GM23338 (cell line): Measurements from ENCODE around the gene UGT1A7. TPM values are rescaled to one million over a fixed set of nuclear protein-coding genes. Genes with fewer than 3 reads are reported as not detected.

Experiments
- ATAC-seq: fragments of 200-7000 bp; cut with Tn5 transposase; 3 replicates; pipeline ENCODE4 v1.9.1; 2020
- DNase-seq: peaks from one replicate; pipeline ENCODE4 v3.0.0-alpha.2; 2015; ENCODE audit warnings: low spot score
- H2AFZ ChIP-seq: fragments of 200-600 bp; sonication (generic); 2 replicates; pipeline ENCODE4 v1.8.0; 2016; ENCODE audit warnings: antibody characterized with exemption, mild to moderate bottlenecking, moderate library complexity
- H3F3A ChIP-seq: fragments of 200-600 bp; sonication (generic); replicated peaks from 2 replicates; pipeline ENCODE4 v1.8.0; 2017; ENCODE audit warnings: antibody characterized with exemption, mixed run types, low read depth
- H3K27ac ChIP-seq: fragments of 200-600 bp; sonication (generic); 2 replicates; pipeline ENCODE4 v1.6.1; 2016; ENCODE audit warnings: low read depth
- H3K27me3 ChIP-seq: fragments of 200-600 bp; sonication (generic); 2 replicates; pipeline ENCODE4 v1.8.0; 2016; ENCODE audit warnings: mild to moderate bottlenecking, mixed run types, moderate library complexity; ENCODE audit not compliant: insufficient read depth
- H3K36me3 ChIP-seq: fragments of 200-600 bp; sonication (generic); 2 replicates; pipeline ENCODE4 v1.8.0; 2016; ENCODE audit warnings: mild to moderate bottlenecking; ENCODE audit not compliant: insufficient read depth
- H3K4me1 ChIP-seq: fragments of 200-600 bp; sonication (generic); 2 replicates; pipeline ENCODE4 v1.8.0; 2016; ENCODE audit warnings: mild to moderate bottlenecking, moderate library complexity; ENCODE audit not compliant: insufficient read depth
- H3K4me2 ChIP-seq: fragments of 200-600 bp; sonication (generic); 2 replicates; pipeline ENCODE4 v1.7.1; 2017; ENCODE audit warnings: mixed run types
- H3K4me3 ChIP-seq: fragments of 200-600 bp; sonication (generic); 2 replicates; pipeline ENCODE4 v1.6.1; 2016; ENCODE audit warnings: mixed run types
- H3K79me2 ChIP-seq: fragments of 200-600 bp; sonication (generic); replicated peaks from 2 replicates; pipeline ENCODE4 v1.8.0; 2017; ENCODE audit warnings: mild to moderate bottlenecking; ENCODE audit not compliant: insufficient read depth
- H3K9me2 ChIP-seq: fragments of 200-600 bp; sonication (generic); 2 replicates; pipeline ENCODE4 v1.8.0; 2017; ENCODE audit not compliant: insufficient read depth
- H4K20me1 ChIP-seq: fragments of 200-600 bp; sonication (generic); replicated peaks from 2 replicates; pipeline ENCODE4 v1.8.0; 2017; ENCODE audit warnings: mild to moderate bottlenecking; ENCODE audit not compliant: insufficient read depth
- H3K27ac Mint-ChIP-seq: 2 replicates; pipeline ENCODE4 v1.8.0; 2020; ENCODE audit warnings: inconsistent platforms, mild to moderate bottlenecking, moderate library complexity, mixed read lengths
- H3K27me3 Mint-ChIP-seq: 3 replicates; pipeline ENCODE4 v1.8.0; 2022; ENCODE audit warnings: low read depth, mild to moderate bottlenecking, moderate library complexity, mixed read lengths, inconsistent platforms; ENCODE audit not compliant: insufficient read depth, poor library complexity
- H3K36me3 Mint-ChIP-seq: 3 replicates; pipeline ENCODE4 v1.8.0; 2021; ENCODE audit warnings: low read depth, mild to moderate bottlenecking, inconsistent platforms, moderate library complexity, mixed read lengths
- H3K4me1 Mint-ChIP-seq: 3 replicates; pipeline ENCODE4 v1.8.0; 2020; ENCODE audit warnings: mild to moderate bottlenecking, inconsistent platforms, mixed read lengths
- H3K4me3 Mint-ChIP-seq: 3 replicates; pipeline ENCODE4 v1.8.0; 2021; ENCODE audit warnings: moderate library complexity, mild to moderate bottlenecking, inconsistent platforms, mixed read lengths
- H3K9me3 Mint-ChIP-seq: 3 replicates; pipeline ENCODE4 v1.8.0; 2020; ENCODE audit warnings: moderate library complexity, mild to moderate bottlenecking, inconsistent platforms, mixed read lengths
- CREB1 ChIP-seq: fragments of 250-450 bp; sonication (Bioruptor Pico); IDR thresholded peaks from 2 replicates; pipeline ENCODE4 v1.5.0; 2020; ENCODE audit warnings: low read depth, mild to moderate bottlenecking, moderate library complexity
- EZH2 ChIP-seq: fragments of 200-600 bp; sonication (generic); IDR thresholded peaks from one replicate; pipeline ENCODE4 v1.8.0; 2017; ENCODE audit warnings: antibody characterized with exemption, mild to moderate bottlenecking, low read depth; ENCODE audit not compliant: unreplicated experiment
- EZH2phosphoT487 ChIP-seq: fragments of 200-600 bp; sonication (generic); IDR thresholded peaks from one replicate; pipeline ENCODE4 v1.8.1; 2018; ENCODE audit warnings: antibody characterized with exemption; ENCODE audit not compliant: unreplicated experiment
- JUNB ChIP-seq: IDR thresholded peaks from one replicate; pipeline ENCODE4 v1.6.1; 2016; ENCODE audit warnings: antibody characterized with exemption; ENCODE audit not compliant: unreplicated experiment
- NANOG ChIP-seq: IDR thresholded peaks from 2 replicates; pipeline ENCODE4 v1.6.1; 2016; ENCODE audit warnings: antibody characterized with exemption, borderline replicate concordance
- POLR2AphosphoS5 ChIP-seq: IDR thresholded peaks from 2 replicates; pipeline ENCODE4 v1.6.1; 2016; ENCODE audit warnings: antibody characterized with exemption, low read depth
- REST ChIP-seq: IDR thresholded peaks from one replicate; pipeline ENCODE4 v1.6.1; 2018; ENCODE audit warnings: antibody characterized with exemption; ENCODE audit not compliant: unreplicated experiment
- ZNF114 ChIP-seq: fragments of 250-450 bp; sonication (Bioruptor Pico); IDR thresholded peaks from 2 replicates; pipeline ENCODE4 v1.5.0; 2020; ENCODE audit warnings: mild to moderate bottlenecking, moderate library complexity
- ZNF331 ChIP-seq: fragments of 250-450 bp; sonication (Bioruptor Pico); IDR thresholded peaks from 2 replicates; pipeline ENCODE4 v1.5.0; 2020; ENCODE audit warnings: low read depth, mild to moderate bottlenecking, moderate library complexity
- polyA plus RNA-seq: library from polyadenylated mRNA; unstranded; fragments of >200 nt; fragmentation: Nextera tagmentation; extraction: Ambion mirVana; gene quantifications from 2 replicates; pipeline ENCODE4 v1.2.1, GENCODE V29; 2016
- total RNA-seq: library from RNA; depleted of rRNA; stranded (reverse); fragments of >200 nt; shearing (Covaris generic); gene quantifications from 2 replicates; pipeline ENCODE4 v1.2.3, GENCODE V29; 2014
- TF ChIP-seq, protein P1 (sequence below), 2 experiments: fragments of 200-600 bp in 1 of 2; sonication (generic) in 1 of 2; conservative IDR thresholded peaks; 2 replicates each; pipeline versions ENCODE4 v1.5.1 to v1.6.1; 2016 to 2017; ENCODE audit warnings: antibody characterized with exemption in 2 of 2, low read depth in 2 of 2, mild to moderate bottlenecking in 2 of 2, moderate library complexity in 1 of 2

The UGT1A7 gene
- total and polyA plus RNA-seq, 2 experiments from 2014 or later, result not detected

DNA sequence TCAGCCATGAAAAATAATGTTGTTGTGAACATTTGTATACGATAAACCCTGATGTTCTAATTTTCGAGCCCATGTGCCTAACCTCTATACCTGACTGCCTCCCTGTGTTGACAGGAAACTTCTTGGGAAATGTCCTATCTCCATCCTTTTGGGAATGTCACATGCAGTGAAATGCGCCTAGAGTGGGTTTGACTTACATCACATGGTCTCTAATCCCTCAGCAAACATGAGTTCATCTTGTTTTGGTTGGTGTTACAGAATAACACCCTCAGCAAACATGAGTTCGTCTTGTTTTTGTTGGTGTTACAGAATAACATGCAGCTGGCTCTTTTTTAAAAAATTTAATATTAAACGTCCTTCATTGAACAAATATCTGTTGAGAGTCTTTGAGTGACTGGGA, 6.6 kb downstream of the UGT1A7 start:
- H3K9me2 ChIP-seq, result peaks cover 16% of the 10 kb centered on the region; the same call in 1 of the 2 replicates
- no peaks in the 10 kb centered on the region for H3F3A ChIP-seq
- H3K36me3 ChIP-seq, result no peaks in the 10 kb centered on the region
- Mint-ChIP-seq H3K9me3 (no peaks in the 10 kb centered on the region), H3K36me3 (no peaks in the 10 kb centered on the region; the same call in 2 of the 3 replicates), H3K4me1 (peaks cover 20% of the 10 kb centered on the region), H3K27me3 (peaks cover 2% of the 10 kb centered on the region), H3K4me3 (no peak overlapping the region), H3K27ac (no peak overlapping the region)
- H4K20me1 ChIP-seq, result no peaks in the 10 kb centered on the region; the same call in 1 of the 2 replicates
- no peak overlapping the region for H3K4me3 ChIP-seq
- peaks cover 7% of the 10 kb centered on the region; the same call in 1 of the 2 replicates for H3K4me1 ChIP-seq
- DNase-seq (no peak), ATAC-seq (no peak)
- no peak for TF ChIP-seq ZNF331 (CRISPR knock-in tag)
- H3K4me2 ChIP-seq, result no peak overlapping the region
- no peaks in the 10 kb centered on the region for H3K27me3 ChIP-seq
- no peak overlapping the region for H2AFZ ChIP-seq
- no peaks in the 10 kb centered on the region for H3K79me2 ChIP-seq
- H3K27ac ChIP-seq, result no peak overlapping the region

GRCh38 chr2:233689031-233689430, 7.3 kb downstream of the UGT1A7 start:
- no peak for TF ChIP-seq EZH2phosphoT487
- TF ChIP-seq NANOG, result no peak
- TF ChIP-seq CREB1, result no peak
- no peak for TF ChIP-seq JUNB
- no peak for TF ChIP-seq REST
- no peak for TF ChIP-seq ZNF331 (CRISPR knock-in tag)
- no peak for TF ChIP-seq POLR2AphosphoS5
- Histone ChIP-seq H3K27me3 (no peaks in the 10 kb centered on the region), H3F3A (no peaks in the 10 kb centered on the region), H3K36me3 (no peaks in the 10 kb centered on the region), H3K9me2 (peaks cover 16% of the 10 kb centered on the region; the same call in 1 of the 2 replicates), H3K4me2 (no peak overlapping the region), H3K4me1 (peaks cover 7% of the 10 kb centered on the region; the same call in 1 of the 2 replicates), H4K20me1 (no peaks in the 10 kb centered on the region; the same call in 1 of the 2 replicates), H3K4me3 (no peak overlapping the region), H3K27ac (no peak overlapping the region), H3K79me2 (no peaks in the 10 kb centered on the region), H2AFZ (no peak overlapping the region)
- Mint-ChIP-seq H3K36me3 (no peaks in the 10 kb centered on the region; the same call in 2 of the 3 replicates), H3K27ac (no peak overlapping the region), H3K4me1 (peaks cover 20% of the 10 kb centered on the region), H3K9me3 (no peaks in the 10 kb centered on the region), H3K4me3 (no peak overlapping the region), H3K27me3 (peaks cover 2% of the 10 kb centered on the region)
- no peak for DNase-seq
- ATAC-seq, result no peak

DNA sequence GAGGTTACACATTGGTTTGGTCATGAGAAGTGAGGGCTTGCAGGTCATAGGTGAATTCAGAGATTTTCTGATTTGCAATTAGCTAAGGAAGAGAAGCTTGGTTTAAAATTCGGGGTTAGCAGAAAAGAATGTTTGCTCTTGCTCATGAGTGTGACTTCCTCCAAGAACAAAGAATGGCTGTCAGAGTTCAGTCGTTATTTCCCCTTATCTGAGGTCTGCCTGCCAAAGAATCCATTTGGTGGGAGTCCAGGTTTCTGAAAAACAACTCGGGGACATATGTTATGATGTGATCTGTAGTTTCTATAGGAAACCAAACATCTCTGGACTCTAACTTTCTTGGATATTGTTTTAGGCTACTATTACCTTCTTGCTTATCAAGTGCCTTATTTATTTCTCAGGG, 7.8 kb downstream of the UGT1A7 start:
- H2AFZ ChIP-seq, result no peak overlapping the region
- no peak for TF ChIP-seq JUNB
- no peak for TF ChIP-seq ZNF114
- TF ChIP-seq REST, result no peak
- TF ChIP-seq, protein P1, sequence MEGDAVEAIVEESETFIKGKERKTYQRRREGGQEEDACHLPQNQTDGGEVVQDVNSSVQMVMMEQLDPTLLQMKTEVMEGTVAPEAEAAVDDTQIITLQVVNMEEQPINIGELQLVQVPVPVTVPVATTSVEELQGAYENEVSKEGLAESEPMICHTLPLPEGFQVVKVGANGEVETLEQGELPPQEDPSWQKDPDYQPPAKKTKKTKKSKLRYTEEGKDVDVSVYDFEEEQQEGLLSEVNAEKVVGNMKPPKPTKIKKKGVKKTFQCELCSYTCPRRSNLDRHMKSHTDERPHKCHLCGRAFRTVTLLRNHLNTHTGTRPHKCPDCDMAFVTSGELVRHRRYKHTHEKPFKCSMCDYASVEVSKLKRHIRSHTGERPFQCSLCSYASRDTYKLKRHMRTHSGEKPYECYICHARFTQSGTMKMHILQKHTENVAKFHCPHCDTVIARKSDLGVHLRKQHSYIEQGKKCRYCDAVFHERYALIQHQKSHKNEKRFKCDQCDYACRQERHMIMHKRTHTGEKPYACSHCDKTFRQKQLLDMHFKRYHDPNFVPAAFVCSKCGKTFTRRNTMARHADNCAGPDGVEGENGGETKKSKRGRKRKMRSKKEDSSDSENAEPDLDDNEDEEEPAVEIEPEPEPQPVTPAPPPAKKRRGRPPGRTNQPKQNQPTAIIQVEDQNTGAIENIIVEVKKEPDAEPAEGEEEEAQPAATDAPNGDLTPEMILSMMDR (conservative IDR thresholded peaks at IDR 0.05; ENCODE audit: low read depth in 2 of 2), result no peak
- TF ChIP-seq NANOG, result no peak
- TF ChIP-seq CREB1, result no peak
- TF ChIP-seq POLR2AphosphoS5, result no peak
- no peak for TF ChIP-seq EZH2
- no peak for TF ChIP-seq ZNF331 (CRISPR knock-in tag)
- no peak for TF ChIP-seq EZH2phosphoT487

More for the DNA sequence above, 7.8 kb downstream of the UGT1A7 start:
- H3K9me2 ChIP-seq, result peaks cover 16% of the 10 kb centered on the region; the same call in 1 of the 2 replicates
- H3K27ac ChIP-seq, result no peak overlapping the region
- no peaks in the 10 kb centered on the region; the same call in 1 of the 2 replicates for H4K20me1 ChIP-seq
- H3K4me3 ChIP-seq, result no peak overlapping the region
- H3F3A ChIP-seq, result no peaks in the 10 kb centered on the region
- H3K4me3 Mint-ChIP-seq, result no peak overlapping the region
- no peaks in the 10 kb centered on the region; the same call in 2 of the 3 replicates for H3K36me3 Mint-ChIP-seq
- H3K4me1 ChIP-seq, result peaks cover 7% of the 10 kb centered on the region; the same call in 1 of the 2 replicates
- peaks cover 20% of the 10 kb centered on the region for H3K4me1 Mint-ChIP-seq
- no peaks in the 10 kb centered on the region for H3K27me3 ChIP-seq
- peaks cover 2% of the 10 kb centered on the region for H3K27me3 Mint-ChIP-seq
- ATAC-seq (no peak), DNase-seq (no peak)
- no peak overlapping the region for H3K27ac Mint-ChIP-seq
- H3K9me3 Mint-ChIP-seq, result no peaks in the 10 kb centered on the region
- no peak overlapping the region for H3K4me2 ChIP-seq
- H3K36me3 ChIP-seq, result no peaks in the 10 kb centered on the region
- no peaks in the 10 kb centered on the region for H3K79me2 ChIP-seq
